Right ventricle myocardium superior (tissue), 1 donor: ENCODE results near the gene ANKDD1B. TPM values are rescaled to one million over a fixed set of nuclear protein-coding genes. Genes with fewer than 3 reads are reported as not detected.

ENCODE experiments used
- total RNA-seq: library from RNA; stranded (reverse); fragmentation: NEBNext Ultra II Directional; extraction: Animal tissue kit (Norgen Biotek cat#: 25700); gene quantifications from one replicate; pipeline ENCODE4 v1.2.1, GENCODE V29; 2021
- donor health status: DM: no; HTN: yes; CAD: no; lungs with severe emphysema.

The ANKDD1B gene
- total RNA-seq, 1 donor from 2014 or later, result not detected

Other genes starting within 250 kb of the ANKDD1B start
- 32.1 TPM for gene CERT1, start 99.8 kb upstream of the ANKDD1B start, total RNA-seq
- 20.6 TPM for gene POLK, start 99.6 kb upstream of the ANKDD1B start, total RNA-seq
- 2.3 TPM for gene POC5, start 106.0 kb downstream of the ANKDD1B start, total RNA-seq